Subcutaneous adipose tissue (tissue), 4 donors: ENCODE measurements around the gene BAZ2B. TPM values are rescaled to one million over a fixed set of nuclear protein-coding genes. Genes with fewer than 3 reads are reported as not detected.

ENCODE experiments used
- total RNA-seq, 4 donors: library from RNA; depleted of rRNA; stranded (reverse); fragments of >200 nt; gene quantifications; one replicate each; pipeline ENCODE4 v1.1.0, GENCODE V29; 2016
- TF ChIP-seq, protein P1 (sequence below): fragments of 450-650 bp; IDR thresholded peaks from one replicate; pipeline ENCODE4 v1.5.1; 2016; ENCODE audit warnings: low read depth, mild to moderate bottlenecking, control low read depth, antibody characterized with exemption, moderate library complexity

BAZ2B gene
- total RNA-seq, 4 donors from 2014 or later, result 106 to 128 (median 112) TPM

GRCh38 chr2:159647667-159648066, 31.3 kb upstream of the BAZ2B start:
- TF ChIP-seq, protein P1, sequence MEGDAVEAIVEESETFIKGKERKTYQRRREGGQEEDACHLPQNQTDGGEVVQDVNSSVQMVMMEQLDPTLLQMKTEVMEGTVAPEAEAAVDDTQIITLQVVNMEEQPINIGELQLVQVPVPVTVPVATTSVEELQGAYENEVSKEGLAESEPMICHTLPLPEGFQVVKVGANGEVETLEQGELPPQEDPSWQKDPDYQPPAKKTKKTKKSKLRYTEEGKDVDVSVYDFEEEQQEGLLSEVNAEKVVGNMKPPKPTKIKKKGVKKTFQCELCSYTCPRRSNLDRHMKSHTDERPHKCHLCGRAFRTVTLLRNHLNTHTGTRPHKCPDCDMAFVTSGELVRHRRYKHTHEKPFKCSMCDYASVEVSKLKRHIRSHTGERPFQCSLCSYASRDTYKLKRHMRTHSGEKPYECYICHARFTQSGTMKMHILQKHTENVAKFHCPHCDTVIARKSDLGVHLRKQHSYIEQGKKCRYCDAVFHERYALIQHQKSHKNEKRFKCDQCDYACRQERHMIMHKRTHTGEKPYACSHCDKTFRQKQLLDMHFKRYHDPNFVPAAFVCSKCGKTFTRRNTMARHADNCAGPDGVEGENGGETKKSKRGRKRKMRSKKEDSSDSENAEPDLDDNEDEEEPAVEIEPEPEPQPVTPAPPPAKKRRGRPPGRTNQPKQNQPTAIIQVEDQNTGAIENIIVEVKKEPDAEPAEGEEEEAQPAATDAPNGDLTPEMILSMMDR, result no peak

DNA sequence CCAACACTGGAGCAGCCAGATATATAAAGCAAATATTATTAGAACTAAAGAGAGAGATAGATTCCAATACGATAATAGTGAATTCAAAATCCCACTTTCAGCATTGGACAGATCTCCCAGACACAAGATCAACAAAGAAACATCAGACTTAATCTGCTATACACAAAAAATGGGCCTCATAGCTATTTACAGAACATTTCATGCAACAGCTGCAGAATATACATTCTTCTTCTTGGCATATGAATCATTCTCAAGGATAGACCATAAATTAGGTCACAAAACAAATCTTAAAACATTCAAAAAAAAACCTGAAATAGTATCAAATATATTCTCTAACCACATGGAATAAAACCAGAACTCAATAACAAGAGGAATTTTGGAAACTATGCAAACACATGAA, 23.8 kb upstream of the BAZ2B start:
- TF ChIP-seq, protein P1, result no peak

DNA sequence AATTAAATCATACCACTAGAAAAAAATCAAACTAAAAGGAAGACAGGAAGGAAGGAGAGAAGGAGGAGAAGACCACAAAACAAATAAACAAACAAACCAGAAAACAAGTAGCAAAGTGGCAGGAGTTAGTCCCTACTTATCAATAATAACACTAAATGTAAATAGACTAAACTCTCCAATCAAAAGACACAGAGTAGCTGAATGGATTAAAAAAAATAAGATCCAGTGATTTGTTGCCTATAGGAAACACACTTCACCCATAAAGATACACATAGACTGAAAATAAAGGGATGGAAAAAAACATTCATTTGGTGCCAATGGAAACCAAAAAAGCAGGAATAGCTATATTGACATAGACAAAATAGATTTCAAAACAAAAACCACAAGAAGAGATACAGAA, 23.4 kb upstream of the BAZ2B start:
- TF ChIP-seq, protein P1, result no peak

DNA sequence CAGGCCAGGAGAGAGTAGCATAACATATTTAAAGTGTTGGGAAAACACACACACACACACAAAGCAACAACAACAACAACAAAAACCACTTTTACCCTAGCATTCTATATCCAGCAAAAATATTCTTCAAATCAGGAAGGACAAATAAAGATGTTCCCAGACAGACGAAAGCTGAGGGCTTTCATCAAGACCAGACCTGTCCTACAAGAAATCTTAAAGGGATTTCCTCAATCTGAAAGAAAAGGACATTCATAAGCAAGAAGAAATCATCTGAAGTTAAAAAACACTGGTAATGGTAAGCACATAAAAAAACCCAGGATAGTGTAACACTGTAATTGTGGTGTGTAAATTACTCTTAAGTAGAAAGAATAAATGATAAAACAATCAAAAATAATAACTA, 22.7 kb upstream of the BAZ2B start:
- TF ChIP-seq, protein P1, result no peak

DNA sequence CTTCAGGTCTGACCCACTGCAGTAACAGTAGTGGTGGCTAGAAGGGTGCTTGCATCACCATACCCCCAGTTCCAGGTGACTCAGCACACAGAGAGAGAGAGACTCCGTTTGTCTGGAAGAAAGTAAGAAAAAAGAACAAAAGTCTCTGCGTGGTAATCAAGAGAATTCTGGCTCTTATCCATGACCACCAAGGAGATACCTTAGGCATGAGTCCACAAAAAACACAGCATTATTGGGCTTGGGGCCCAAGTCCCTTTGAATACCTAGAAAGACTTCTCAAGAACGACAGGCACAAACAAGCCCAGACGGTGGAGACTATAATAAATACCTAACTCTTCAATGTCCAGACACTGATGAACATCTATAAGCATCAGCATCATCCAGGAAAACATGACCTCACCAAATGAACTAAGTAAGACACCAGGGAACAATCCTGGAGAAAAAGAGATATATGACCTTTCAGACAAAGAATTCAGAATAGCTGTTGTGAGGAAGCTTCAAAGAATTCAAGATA, 21.7 kb upstream of the BAZ2B start:
- TF ChIP-seq, protein P1, result no peak

DNA sequence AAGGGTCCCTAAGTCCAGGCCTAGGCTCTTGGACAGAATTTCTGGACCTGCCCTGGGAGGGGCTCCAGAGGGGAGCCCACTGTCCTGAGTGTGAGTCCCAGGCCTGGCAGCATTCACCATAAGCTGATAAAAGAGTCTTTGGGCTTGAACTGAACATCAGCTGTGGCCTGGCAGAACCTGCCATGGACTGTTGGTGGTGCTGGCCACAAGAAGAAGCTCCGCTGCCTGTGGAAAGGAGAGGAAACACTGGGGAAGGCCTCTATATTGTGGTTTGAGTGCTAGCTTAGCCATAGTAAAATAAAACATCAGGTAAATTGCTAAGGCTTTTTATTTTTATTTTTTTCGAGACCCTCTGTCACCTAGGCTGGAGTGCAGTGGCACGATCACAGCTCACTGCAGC, 20.9 kb upstream of the BAZ2B start:
- TF ChIP-seq, protein P1, result no peak

GRCh38 chr2:159635006-159635789, 18.9 kb upstream of the BAZ2B start:
- TF ChIP-seq, protein P1, result no peak
